K562 (cell line): ENCODE results near the gene RAB5A. TPM values are rescaled to one million over a fixed set of nuclear protein-coding genes. Genes with fewer than 3 reads are reported as not detected.

ENCODE experiments used
- ATAC-seq: fragments of 200-7000 bp; cut with Tn5 transposase; 3 replicates; pipeline ENCODE4 v1.9.1; 2020; ENCODE audit warnings: moderate library complexity
- BruUV-seq: library from RNA; stranded (reverse); fragments of 400-500 nt; replicated peaks from 2 replicates; lab custom pipeline; 2021; lab: Mats Ljungman, UMichigan
- CTCF ChIA-PET: fragments of 300-600 bp; formaldehyde crosslinking; extraction: SDS; loops from one replicate; lab custom pipeline; 2021; ENCODE audit warnings: low intra/inter-chr PET ratio; lab: Yijun Ruan, JAX
- POLR2A ChIA-PET: fragments of 300-600, 350-650 bp; sonication (Branson Sonifier 250); formaldehyde crosslinking; extraction: SDS; loops from one replicate; lab custom pipeline; 2021; ENCODE audit warnings: antibody characterized with exemption, inconsistent platforms; lab: Yijun Ruan, JAX
- DNase-seq, 4 experiments: peaks; one replicate each; pipeline versions ENCODE4 v3.0.0 to v3.0.0-alpha.2; 2011 to 2018; ENCODE audit warnings: low spot score in 3 of 4, mixed read lengths in 3 of 4; ENCODE audit errors: extremely low read depth in 1 of 4
- FAIRE-seq: peaks from 2 replicates; lab custom pipeline; 2011; peaks lifted over from hg19 to GRCh38; lab: Jason Lieb, UNC
- H2AFZ ChIP-seq: 2 replicates; pipeline ENCODE4 v1.6.0; 2011; ENCODE audit warnings: low read depth, low read length, control low read depth, inconsistent platforms
- H3K27ac ChIP-seq: fragments of 200-600 bp; 3 replicates; pipeline ENCODE4 v1.8.0; 2011; ENCODE audit warnings: low read depth, mild to moderate bottlenecking, control low read depth, inconsistent platforms, low read length, moderate library complexity, mixed read lengths; ENCODE audit errors: extremely low read depth
- H3K27me3 ChIP-seq, 2 experiments: fragments of 300-600 bp in 1 of 2; 2 replicates in 1 of 2; 3 replicates in 1 of 2; pipeline versions ENCODE4 v1.6.0 to v1.8.0; 2011; ENCODE audit warnings: inconsistent platforms in 2 of 2, low read length in 2 of 2, mild to moderate bottlenecking in 1 of 2, mixed read lengths in 1 of 2, moderate library complexity in 1 of 2; ENCODE audit not compliant: control insufficient read depth in 2 of 2, insufficient read depth in 2 of 2
- H3K36me3 ChIP-seq: fragments of 300-600 bp; 3 replicates; pipeline ENCODE4 v1.8.0; 2011; ENCODE audit warnings: mild to moderate bottlenecking, low read length, inconsistent platforms; ENCODE audit not compliant: control insufficient read depth, insufficient read depth
- H3K4me1 ChIP-seq, 2 experiments: fragments of 200-600 bp in 1 of 2; replicated peaks in 1 of 2; 2 replicates in 1 of 2; 3 replicates in 1 of 2; pipeline versions ENCODE4 v1.5.1 to v1.8.0; 2011; ENCODE audit warnings: inconsistent platforms in 2 of 2, low read length in 2 of 2, mild to moderate bottlenecking in 1 of 2, mixed read lengths in 1 of 2, moderate library complexity in 1 of 2; ENCODE audit not compliant: control insufficient read depth in 2 of 2, insufficient read depth in 2 of 2
- H3K4me2 ChIP-seq: 2 replicates; pipeline ENCODE4 v1.6.1; 2011; ENCODE audit warnings: low read length, control low read depth, inconsistent platforms, mixed read lengths; ENCODE audit not compliant: insufficient read depth
- H3K4me3 ChIP-seq: fragments of 200-600 bp; sonication (generic), shearing (Covaris generic); 2 replicates; pipeline ENCODE4 v1.5.1; 2016; ENCODE audit warnings: control low read depth, inconsistent platforms
- H3K79me2 ChIP-seq: fragments of 200-600 bp; 3 replicates; pipeline ENCODE4 v1.8.0; 2011; ENCODE audit warnings: low read length, inconsistent platforms; ENCODE audit not compliant: control insufficient read depth, insufficient read depth
- H3K9ac ChIP-seq, 2 experiments: 2 replicates each; pipeline versions ENCODE4 v1.6.0 to v1.6.1; 2011; ENCODE audit warnings: low read depth in 2 of 2, low read length in 2 of 2, control low read depth in 1 of 2, inconsistent platforms in 1 of 2, mild to moderate bottlenecking in 1 of 2, mixed read lengths in 1 of 2; ENCODE audit not compliant: insufficient read depth in 1 of 2
- H3K9me1 ChIP-seq: one replicate; pipeline ENCODE4 v1.6.0; 2011; ENCODE audit warnings: inconsistent platforms, mild to moderate bottlenecking, low read length, moderate library complexity; ENCODE audit not compliant: control insufficient read depth, insufficient read depth
- H3K9me3 ChIP-seq: replicated peaks from 2 replicates; pipeline ENCODE4 v1.5.1; 2011; ENCODE audit warnings: low read depth, low read length, inconsistent platforms; ENCODE audit not compliant: control insufficient read depth, insufficient read depth
- H4K20me1 ChIP-seq: replicated peaks from 2 replicates; pipeline ENCODE4 v1.6.1; 2011; ENCODE audit warnings: low read length, inconsistent platforms, mixed read lengths; ENCODE audit not compliant: control insufficient read depth, insufficient read depth
- E2F3 ChIP-seq: fragments of 250-450 bp; sonication (Bioruptor Pico); IDR thresholded peaks from 2 replicates; pipeline ENCODE4 v1.4.0; 2020; ENCODE audit warnings: mild to moderate bottlenecking
- EHMT2 ChIP-seq: fragments of 450-650 bp; IDR thresholded peaks from 2 replicates; pipeline ENCODE4 v1.6.1; 2018; ENCODE audit warnings: antibody characterized with exemption
- GTF2E2 ChIP-seq: fragments of 200-800 bp; sonication (Bioruptor generic); IDR thresholded peaks from 2 replicates; pipeline ENCODE4 v1.6.1; 2016; ENCODE audit warnings: missing genetic modification characterization, missing compliant biosample characterization
- KDM4B ChIP-seq, 2 experiments: fragments of 450-650 bp in 1 of 2; sonication (generic) in 1 of 2; IDR thresholded peaks; 2 replicates each; pipeline ENCODE4 v1.6.1; 2016 to 2017; ENCODE audit warnings: borderline replicate concordance in 2 of 2, antibody characterized with exemption in 1 of 2, low read depth in 1 of 2, mild to moderate bottlenecking in 1 of 2
- MXI1 ChIP-seq: IDR thresholded peaks from 2 replicates; pipeline ENCODE4 v1.6.1; 2011; ENCODE audit warnings: low read depth, mild to moderate bottlenecking, improper control_type of control experiment, low read length
- NCOA1 ChIP-seq: fragments of 450-650 bp; IDR thresholded peaks from 2 replicates; pipeline ENCODE4 v1.6.1; 2016; ENCODE audit warnings: low read depth
- NFIX ChIP-seq: fragments of 250-450 bp; sonication (Bioruptor Pico); IDR thresholded peaks from 2 replicates; pipeline ENCODE4 v1.4.0; 2020; ENCODE audit warnings: low read depth, mild to moderate bottlenecking, moderate library complexity
- RHOXF2B ChIP-seq: fragments of 250-450 bp; sonication (Bioruptor Pico); conservative IDR thresholded peaks from 2 replicates; pipeline ENCODE4 v1.5.1; 2021
- SIRT6 ChIP-seq: IDR thresholded peaks from one replicate; pipeline ENCODE4 v1.6.1; 2012; ENCODE audit warnings: low read depth, mild to moderate bottlenecking, control low read depth, inconsistent platforms, low read length, moderate library complexity
- ZBTB7A ChIP-seq: IDR thresholded peaks from 2 replicates; pipeline ENCODE4 v1.6.1; 2011; ENCODE audit warnings: low read depth, mild to moderate bottlenecking, low read length, moderate library complexity, borderline replicate concordance; ENCODE audit not compliant: control insufficient read depth
- ZNF23 ChIP-seq: fragments of 250-450 bp; sonication (Bioruptor Pico); IDR thresholded peaks from 2 replicates; pipeline ENCODE4 v1.4.0; 2020; ENCODE audit warnings: mild to moderate bottlenecking
- ZNF589 ChIP-seq: fragments of 200-800 bp; sonication (Bioruptor generic); IDR thresholded peaks from 2 replicates; pipeline ENCODE4 v1.6.1; 2016; ENCODE audit warnings: low read depth, missing genetic modification characterization, missing compliant biosample characterization
- WGBS: fragments of 100-300 bp; shearing (Covaris generic); methylation state at CpG from one replicate; pipeline ENCODE4 v1.1.6; 2016; ENCODE audit warnings: low coverage, mixed read lengths; ENCODE audit not compliant: insufficient coverage; ENCODE audit errors: missing lambda C conversion rate; 5-methylcytosine and 5-hydroxymethylcytosine counted together
- in situ Hi-C: fragments of 300-500 bp; cut with MboI; formaldehyde crosslinking; loops from 4 replicates; pipeline ENCODE4 v1.15.0; 2018; ENCODE audit warnings: inconsistent platforms, mixed read lengths
- intact Hi-C: fragments of 100-400 bp; cut with micrococcal nuclease; formaldehyde crosslinking; loops from 2 replicates; pipeline ENCODE4 v1.14.2; 2022
- polyA plus RNA-seq, 8 experiments: library from polyadenylated mRNA; depleted of rRNA in 4 of 8; stranded (reverse) in 5 of 8; unstranded in 3 of 8; fragments of >200 nt; fragmentation: Nextera tagmentation in 2 of 8; fragmentation: Illumina TruSeq in 1 of 8; extraction: Ambion mirVana in 2 of 8; extraction: Trizol in 1 of 8; gene quantifications; 2 replicates each; pipeline versions ENCODE4 v1.2.1 to v1.2.3, GENCODE V29; 2011 to 2014; ENCODE audit warnings: inconsistent platforms in 1 of 8, missing spikeins in 1 of 8
- total RNA-seq, 7 experiments: library from RNA; depleted of rRNA in 6 of 7; stranded (reverse); fragments of >200 nt in 6 of 7; fragmentation: Illumina TruSeq in 2 of 7; extraction: Trizol in 2 of 7; gene quantifications; 2 replicates each; pipeline versions ENCODE4 v1.2.1 to v1.2.3, GENCODE V29; 2011 to 2021; ENCODE audit warnings: low replicate concordance in 1 of 7
- TF ChIP-seq, protein P1 (sequence below): fragments of 450-650 bp; conservative IDR thresholded peaks from 2 replicates; pipeline ENCODE4 v1.6.1; 2016; ENCODE audit warnings: missing genetic modification characterization, low read depth, mild to moderate bottlenecking, control low read depth, missing compliant biosample characterization
- TF ChIP-seq, protein P2 (sequence below): fragments of 250-450 bp; sonication (Bioruptor Pico); IDR thresholded peaks from 2 replicates; pipeline ENCODE4 v1.5.1; 2021; ENCODE audit warnings: mild to moderate bottlenecking
- TF ChIP-seq, protein P3 (sequence below): fragments of 200-800 bp; sonication (Bioruptor generic); IDR thresholded peaks from 2 replicates; pipeline ENCODE4 v1.6.1; 2017; ENCODE audit warnings: missing genetic modification characterization, missing compliant biosample characterization

Gene RAB5A
- total and polyA plus RNA-seq, 9 of the 15 experiments (the other 6 are each of a cell fraction or from before 2014, with no cell fraction given), result 28.3 to 64.2 (median 49.0) TPM

DNA sequence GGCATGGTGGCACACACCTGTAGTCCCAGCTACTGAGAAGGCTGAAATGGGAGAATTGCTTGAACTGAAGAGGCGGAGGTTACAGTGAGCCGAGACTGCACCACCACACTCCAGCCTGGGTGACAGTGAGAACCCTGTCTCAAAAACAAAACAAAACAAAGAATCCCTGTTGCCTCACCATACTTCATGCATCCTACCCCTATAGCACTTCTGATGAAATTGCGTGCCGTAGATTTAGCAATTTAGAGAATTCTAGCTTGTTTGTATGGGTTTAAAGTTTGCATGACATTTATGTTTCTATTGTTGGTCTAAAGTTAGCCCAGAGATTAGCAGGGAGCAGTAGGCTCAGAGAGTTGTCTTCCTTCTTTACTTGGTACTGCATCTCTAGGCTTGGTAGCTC is 7.8 kb downstream of the RAB5A start:
- Histone ChIP-seq H3K9me1 (peaks cover 4% of the 10 kb centered on the region), H3K27me3 (no peaks in the 10 kb centered on the region), H3K36me3 (peaks cover 84% of the 10 kb centered on the region), H3K4me3 (no peak overlapping the region), H3K9me3 (no peaks in the 10 kb centered on the region), H2AFZ (no peak overlapping the region), H3K27ac (no peak overlapping the region), H4K20me1 (peaks cover 3% of the 10 kb centered on the region; the same call in 1 of the 2 replicates), H3K9ac (no peak overlapping the region), H3K4me1 (peaks cover under 1 to 5% of the 10 kb centered on the region in 2 experiments; a peak in 1 of 5 replicates), H3K79me2 (peaks cover 99% of the 10 kb centered on the region), H3K4me2 (no peak overlapping the region)
- no TSS peak for BruUV-seq
- intact Hi-C loops (no loop called here), in situ Hi-C loops (no loop called here)
- FAIRE-seq (no peak), ATAC-seq (no peak), DNase-seq (no peak)
- CTCF ChIA-PET, result no interaction called here
- TF ChIP-seq, protein P1, sequence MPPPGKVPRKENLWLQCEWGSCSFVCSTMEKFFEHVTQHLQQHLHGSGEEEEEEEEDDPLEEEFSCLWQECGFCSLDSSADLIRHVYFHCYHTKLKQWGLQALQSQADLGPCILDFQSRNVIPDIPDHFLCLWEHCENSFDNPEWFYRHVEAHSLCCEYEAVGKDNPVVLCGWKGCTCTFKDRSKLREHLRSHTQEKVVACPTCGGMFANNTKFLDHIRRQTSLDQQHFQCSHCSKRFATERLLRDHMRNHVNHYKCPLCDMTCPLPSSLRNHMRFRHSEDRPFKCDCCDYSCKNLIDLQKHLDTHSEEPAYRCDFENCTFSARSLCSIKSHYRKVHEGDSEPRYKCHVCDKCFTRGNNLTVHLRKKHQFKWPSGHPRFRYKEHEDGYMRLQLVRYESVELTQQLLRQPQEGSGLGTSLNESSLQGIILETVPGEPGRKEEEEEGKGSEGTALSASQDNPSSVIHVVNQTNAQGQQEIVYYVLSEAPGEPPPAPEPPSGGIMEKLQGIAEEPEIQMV (tag), result no peak
- TF ChIP-seq, protein P2, sequence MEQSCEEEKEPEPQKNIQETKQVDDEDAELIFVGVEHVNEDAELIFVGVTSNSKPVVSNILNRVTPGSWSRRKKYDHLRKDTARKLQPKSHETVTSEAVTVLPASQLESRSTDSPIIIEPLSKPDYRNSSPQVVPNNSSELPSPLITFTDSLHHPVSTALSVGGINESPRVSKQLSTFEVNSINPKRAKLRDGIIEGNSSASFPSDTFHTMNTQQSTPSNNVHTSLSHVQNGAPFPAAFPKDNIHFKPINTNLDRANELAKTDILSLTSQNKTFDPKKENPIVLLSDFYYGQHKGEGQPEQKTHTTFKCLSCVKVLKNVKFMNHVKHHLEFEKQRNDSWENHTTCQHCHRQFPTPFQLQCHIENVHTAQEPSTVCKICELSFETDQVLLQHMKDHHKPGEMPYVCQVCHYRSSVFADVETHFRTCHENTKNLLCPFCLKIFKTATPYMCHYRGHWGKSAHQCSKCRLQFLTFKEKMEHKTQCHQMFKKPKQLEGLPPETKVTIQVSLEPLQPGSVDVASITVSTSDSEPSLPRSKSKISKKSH (CRISPR knock-in tag), result no peak
- no peak for TF ChIP-seq GTF2E2 (tag)
- TF ChIP-seq ZNF589 (CRISPR knock-in tag), result no peak
- TF ChIP-seq, protein P3, sequence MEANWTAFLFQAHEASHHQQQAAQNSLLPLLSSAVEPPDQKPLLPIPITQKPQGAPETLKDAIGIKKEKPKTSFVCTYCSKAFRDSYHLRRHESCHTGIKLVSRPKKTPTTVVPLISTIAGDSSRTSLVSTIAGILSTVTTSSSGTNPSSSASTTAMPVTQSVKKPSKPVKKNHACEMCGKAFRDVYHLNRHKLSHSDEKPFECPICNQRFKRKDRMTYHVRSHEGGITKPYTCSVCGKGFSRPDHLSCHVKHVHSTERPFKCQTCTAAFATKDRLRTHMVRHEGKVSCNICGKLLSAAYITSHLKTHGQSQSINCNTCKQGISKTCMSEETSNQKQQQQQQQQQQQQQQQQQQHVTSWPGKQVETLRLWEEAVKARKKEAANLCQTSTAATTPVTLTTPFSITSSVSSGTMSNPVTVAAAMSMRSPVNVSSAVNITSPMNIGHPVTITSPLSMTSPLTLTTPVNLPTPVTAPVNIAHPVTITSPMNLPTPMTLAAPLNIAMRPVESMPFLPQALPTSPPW, result no peak
- TF ChIP-seq ZBTB7A, result no peak
- TF ChIP-seq RHOXF2B (CRISPR knock-in tag), result no peak
- TF ChIP-seq KDM4B (IDR thresholded peaks at IDR 0.05; ENCODE audit: borderline replicate concordance in 2 of 2, low read depth in 1 of 2), result no peak
- no peak for TF ChIP-seq NFIX (CRISPR knock-in tag)
- no peak for TF ChIP-seq EHMT2
- TF ChIP-seq ZNF23 (CRISPR knock-in tag), result no peak
- no peak for TF ChIP-seq NCOA1
- TF ChIP-seq MXI1, result no peak
- TF ChIP-seq SIRT6, result no peak
- no peak for TF ChIP-seq E2F3 (CRISPR knock-in tag)
- POLR2A ChIA-PET, result interaction anchor here (1.1 to 3.7 kb wide), 3 partner anchors 10 to 23 kb away, joined by 3 to 24 read pairs (median 16); no protein-coding TSS in a partner anchor
- 98% methylated on average over 4 of the region's 4 CpGs for WGBS
